Fibroblast of the aortic adventitia (primary cell): Measurements from ENCODE around the gene LAMA2. TPM values are rescaled to one million over a fixed set of nuclear protein-coding genes. Genes with fewer than 3 reads are reported as not detected.

Experiments
- DNase-seq: peaks from one replicate; pipeline ENCODE4 v3.0.0-alpha.2; 2010; ENCODE audit warnings: low read depth
- H3K4me3 ChIP-seq: 2 replicates; pipeline ENCODE4 v1.5.1; 2011; ENCODE audit warnings: low read depth, mild to moderate bottlenecking, control low read depth, low read length, moderate library complexity
- total RNA-seq: library from RNA; depleted of rRNA; stranded (reverse); fragments of >200 nt; gene quantifications from 2 replicates; pipeline ENCODE4 v1.2.3, GENCODE V29; 2012; ENCODE audit warnings: low replicate concordance
- TF ChIP-seq, protein P1 (sequence below): IDR thresholded peaks from 2 replicates; pipeline ENCODE4 v1.5.1; 2011; ENCODE audit warnings: mild to moderate bottlenecking, low read length, control low read depth, inconsistent platforms; ENCODE audit not compliant: insufficient read depth

The LAMA2 gene
- total RNA-seq, 1 donor, result 99.1 TPM

GRCh38 chr6:129476248-129476564 lies 593.3 kb downstream of the LAMA2 start:
- H3K4me3 ChIP-seq, result no peak overlapping the region
- no peak for DNase-seq
- TF ChIP-seq, protein P1, sequence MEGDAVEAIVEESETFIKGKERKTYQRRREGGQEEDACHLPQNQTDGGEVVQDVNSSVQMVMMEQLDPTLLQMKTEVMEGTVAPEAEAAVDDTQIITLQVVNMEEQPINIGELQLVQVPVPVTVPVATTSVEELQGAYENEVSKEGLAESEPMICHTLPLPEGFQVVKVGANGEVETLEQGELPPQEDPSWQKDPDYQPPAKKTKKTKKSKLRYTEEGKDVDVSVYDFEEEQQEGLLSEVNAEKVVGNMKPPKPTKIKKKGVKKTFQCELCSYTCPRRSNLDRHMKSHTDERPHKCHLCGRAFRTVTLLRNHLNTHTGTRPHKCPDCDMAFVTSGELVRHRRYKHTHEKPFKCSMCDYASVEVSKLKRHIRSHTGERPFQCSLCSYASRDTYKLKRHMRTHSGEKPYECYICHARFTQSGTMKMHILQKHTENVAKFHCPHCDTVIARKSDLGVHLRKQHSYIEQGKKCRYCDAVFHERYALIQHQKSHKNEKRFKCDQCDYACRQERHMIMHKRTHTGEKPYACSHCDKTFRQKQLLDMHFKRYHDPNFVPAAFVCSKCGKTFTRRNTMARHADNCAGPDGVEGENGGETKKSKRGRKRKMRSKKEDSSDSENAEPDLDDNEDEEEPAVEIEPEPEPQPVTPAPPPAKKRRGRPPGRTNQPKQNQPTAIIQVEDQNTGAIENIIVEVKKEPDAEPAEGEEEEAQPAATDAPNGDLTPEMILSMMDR, result no peak

- no peak overlapping the region for H3K4me3 ChIP-seq
- DNase-seq, result peak; percentile 9
- TF ChIP-seq, protein P1, result no peak
Observed at GRCh38 chr6:129476810-129477209, 593.9 kb downstream of the LAMA2 start.

DNA sequence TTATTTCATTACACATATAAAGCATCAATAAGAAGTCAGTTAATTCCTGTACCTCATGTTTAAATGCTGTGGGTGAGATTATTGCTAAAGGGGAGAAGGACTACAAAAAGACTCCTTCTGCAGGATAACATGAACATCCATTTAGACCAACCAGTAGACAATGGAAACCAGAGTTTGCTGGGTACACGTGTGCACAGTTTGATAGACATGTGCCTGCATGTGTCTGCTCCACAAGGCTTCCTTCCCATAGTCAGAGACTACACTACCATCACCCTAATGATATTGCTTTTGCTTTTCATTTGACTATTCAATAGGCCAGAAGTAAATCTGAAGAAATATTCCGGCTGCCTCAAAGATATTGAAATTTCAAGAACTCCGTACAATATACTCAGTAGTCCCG lies 595.4 kb downstream of the LAMA2 start:
- no peak for DNase-seq
- TF ChIP-seq, protein P1, result no peak
- H3K4me3 ChIP-seq, result no peak overlapping the region

DNA sequence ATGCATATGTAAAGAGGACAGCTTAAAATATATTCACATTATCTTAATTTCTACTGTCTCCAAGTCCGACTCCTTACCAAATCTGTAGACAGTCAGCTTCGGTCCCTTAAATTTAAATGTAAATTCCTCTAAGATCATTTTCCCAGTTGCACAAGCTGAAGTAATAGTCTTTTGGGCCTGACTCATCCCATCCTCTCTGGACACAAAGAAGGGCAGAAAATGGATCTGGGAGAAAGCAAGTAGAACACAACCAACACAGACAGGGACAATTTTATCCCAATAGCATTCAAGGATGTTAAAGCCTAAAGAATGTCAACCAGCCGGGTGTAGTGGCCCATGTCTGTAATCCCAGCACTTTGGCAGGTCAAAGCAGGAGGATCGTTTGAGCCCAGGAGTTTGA lies 598.8 kb downstream of the LAMA2 start:
- no peak overlapping the region for H3K4me3 ChIP-seq
- no peak for DNase-seq
- TF ChIP-seq, protein P1, result no peak

- TF ChIP-seq, protein P1, result no peak
- H3K4me3 ChIP-seq, result no peak overlapping the region
- DNase-seq, result no peak
Observed at GRCh38 chr6:129485746-129486145, 602.8 kb downstream of the LAMA2 start.

DNA sequence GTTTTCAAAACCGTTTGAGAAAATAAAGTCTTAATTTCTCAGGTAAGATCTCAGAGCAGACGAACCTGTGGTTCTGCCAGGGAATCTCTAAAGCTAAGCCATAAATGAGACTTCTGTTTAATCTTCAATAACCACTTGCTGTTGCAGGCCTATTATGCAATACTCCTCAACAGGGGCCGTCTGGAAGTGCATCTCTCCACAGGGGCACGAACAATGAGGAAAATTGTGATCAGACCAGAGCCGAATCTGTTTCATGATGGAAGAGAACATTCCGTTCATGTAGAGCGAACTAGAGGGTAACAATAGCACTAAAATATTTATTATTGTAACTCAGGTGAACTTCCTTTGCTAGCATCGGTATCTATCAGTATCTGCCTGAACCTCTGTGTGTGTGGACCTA lies 603.4 kb downstream of the LAMA2 start:
- TF ChIP-seq, protein P1, result no peak
- H3K4me3 ChIP-seq, result no peak overlapping the region
- DNase-seq, result no peak

DNA sequence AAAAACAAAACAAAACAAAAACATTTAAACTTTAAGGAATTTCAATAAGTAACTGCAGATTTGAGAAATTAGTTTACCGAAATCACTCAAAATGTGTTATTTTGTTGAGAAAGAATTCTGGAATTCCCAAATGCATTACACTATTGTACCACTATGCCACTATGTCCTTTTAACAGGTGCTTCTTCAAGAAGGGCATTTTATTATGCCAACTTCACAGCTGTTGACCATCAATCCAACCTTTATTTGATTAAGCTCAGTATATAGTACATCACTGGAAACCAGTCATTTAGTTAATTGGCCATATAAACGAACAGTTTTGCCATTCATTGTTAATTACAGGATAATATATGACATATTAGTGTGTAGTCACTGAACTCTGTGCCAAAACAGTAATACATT lies 605.4 kb downstream of the LAMA2 start:
- H3K4me3 ChIP-seq, result no peak overlapping the region
- DNase-seq, result no peak
- TF ChIP-seq, protein P1, result no peak
